HepG2 (cell line): ENCODE measurements around the gene CORO1C. TPM values are rescaled to one million over a fixed set of nuclear protein-coding genes. Genes with fewer than 3 reads are reported as not detected.
A peak's percentile ranks its signal among the peaks of the same experiment; 100 is the strongest.

Source experiments
- ATAC-seq: fragments of 200-7000 bp; cut with Tn5 transposase; 3 replicates; pipeline ENCODE4 v1.9.1; 2020; ENCODE audit warnings: mild to moderate bottlenecking, moderate library complexity
- BruUV-seq: library from RNA; stranded (reverse); fragments of 400-500 nt; replicated peaks from 2 replicates; lab custom pipeline; 2021; lab: Mats Ljungman, UMichigan
- CTCF ChIA-PET: fragments of 300-600 bp; formaldehyde crosslinking; extraction: SDS; loops from one replicate; lab custom pipeline; 2021; ENCODE audit warnings: low total read pairs, inconsistent platforms, low intra/inter-chr PET ratio; lab: Yijun Ruan, JAX
- POLR2A ChIA-PET: fragments of 350-600 bp; sonication (Branson Sonifier 250); formaldehyde crosslinking; loops from one replicate; lab custom pipeline; 2020; ENCODE audit warnings: antibody characterized with exemption, inconsistent platforms; lab: Yijun Ruan, JAX
- DNase-seq: peaks from one replicate; pipeline ENCODE4 v3.0.0-alpha.2; 2015; ENCODE audit warnings: low spot score
- FAIRE-seq: peaks from 3 replicates; lab custom pipeline; 2011; peaks lifted over from hg19 to GRCh38; lab: Jason Lieb, UNC
- H2AFZ ChIP-seq: one replicate; pipeline ENCODE4 v1.6.1; 2011; ENCODE audit warnings: low read length, inconsistent platforms
- H3K27ac ChIP-seq: fragments of 300-600 bp; 3 replicates; pipeline ENCODE4 v1.8.0; 2011; ENCODE audit warnings: mixed run types, mild to moderate bottlenecking, mixed read lengths, low read length, inconsistent platforms; ENCODE audit not compliant: insufficient read depth; ENCODE audit errors: extremely low read length
- H3K27me3 ChIP-seq, 2 experiments: fragments of 200-600 bp in 1 of 2; 2 replicates in 1 of 2; 3 replicates in 1 of 2; pipeline versions ENCODE4 v1.6.0 to v1.8.0; 2011; ENCODE audit warnings: low read length in 2 of 2, mild to moderate bottlenecking in 2 of 2, moderate library complexity in 2 of 2, inconsistent platforms in 1 of 2; ENCODE audit not compliant: insufficient read depth in 2 of 2, control insufficient read depth in 1 of 2
- H3K36me3 ChIP-seq, 2 experiments: fragments of 200-600 bp in 1 of 2; replicated peaks in 1 of 2; 2 replicates in 1 of 2; 3 replicates in 1 of 2; pipeline versions ENCODE4 v1.5.1 to v1.8.0; 2011; ENCODE audit warnings: low read length in 2 of 2, inconsistent platforms in 1 of 2; ENCODE audit not compliant: insufficient read depth in 2 of 2, control insufficient read depth in 1 of 2
- H3K4me1 ChIP-seq: 2 replicates; pipeline ENCODE4 v1.5.1; 2012; ENCODE audit warnings: low read length, inconsistent platforms; ENCODE audit not compliant: insufficient read depth
- H3K4me2 ChIP-seq: 2 replicates; pipeline ENCODE4 v1.6.0; 2011; ENCODE audit warnings: low read depth, low read length, inconsistent platforms
- H3K4me3 ChIP-seq, 3 experiments: fragments of 200-600 bp in 1 of 3; sonication (generic), shearing (Covaris generic) in 1 of 3; replicated peaks in 1 of 3; 2 replicates each; pipeline ENCODE4 v1.5.1; 2011 to 2016; ENCODE audit warnings: low read length in 3 of 3, inconsistent platforms in 2 of 3, low read depth in 2 of 3, mild to moderate bottlenecking in 2 of 3, control low read depth in 1 of 3, mixed read lengths in 1 of 3; ENCODE audit not compliant: insufficient read depth in 1 of 3
- H3K79me2 ChIP-seq: one replicate; pipeline ENCODE4 v1.6.1; 2011; ENCODE audit warnings: low read length, inconsistent platforms; ENCODE audit not compliant: insufficient read depth
- H3K9ac ChIP-seq: 2 replicates; pipeline ENCODE4 v1.6.0; 2011; ENCODE audit warnings: mild to moderate bottlenecking, low read depth, low read length, inconsistent platforms; ENCODE audit not compliant: insufficient read depth
- H3K9me3 ChIP-seq: 2 replicates; pipeline ENCODE4 v1.5.1; 2012; ENCODE audit warnings: mild to moderate bottlenecking, low read length
- H4K20me1 ChIP-seq: 2 replicates; pipeline ENCODE4 v1.6.0; 2011; ENCODE audit warnings: inconsistent platforms, mild to moderate bottlenecking, low read length, moderate library complexity; ENCODE audit not compliant: insufficient read depth
- ELF1 ChIP-seq: sonication (generic); formaldehyde crosslinking; IDR thresholded peaks from 2 replicates; pipeline ENCODE4 v1.4.0; 2020; ENCODE audit warnings: missing genetic modification reagents
- ISX ChIP-seq: sonication (generic); formaldehyde crosslinking; conservative IDR thresholded peaks from 2 replicates; pipeline ENCODE4 v1.5.0; 2020; ENCODE audit warnings: missing genetic modification reagents
- MED1 ChIP-seq: sonication (generic); formaldehyde crosslinking; IDR thresholded peaks from 2 replicates; pipeline ENCODE4 v1.4.0; 2020; ENCODE audit warnings: missing genetic modification reagents
- NR0B2 ChIP-seq: sonication (generic); formaldehyde crosslinking; IDR thresholded peaks from 2 replicates; pipeline ENCODE4 v1.4.0; 2020; ENCODE audit warnings: mild to moderate bottlenecking, missing genetic modification reagents
- PITX1 ChIP-seq: sonication (generic); formaldehyde crosslinking; IDR thresholded peaks from 2 replicates; pipeline ENCODE4 v1.5.1; 2020; ENCODE audit warnings: mild to moderate bottlenecking, missing genetic modification reagents
- POGK ChIP-seq: sonication (generic); formaldehyde crosslinking; conservative IDR thresholded peaks from 2 replicates; pipeline ENCODE4 v1.8.0; 2022; ENCODE audit warnings: mild to moderate bottlenecking, moderate library complexity, missing genetic modification reagents
- PREB ChIP-seq: sonication (generic); formaldehyde crosslinking; IDR thresholded peaks from 2 replicates; pipeline ENCODE4 v1.4.0; 2020; ENCODE audit warnings: missing genetic modification reagents
- RBAK ChIP-seq: sonication (generic); formaldehyde crosslinking; IDR thresholded peaks from 2 replicates; pipeline ENCODE4 v1.5.1; 2020; ENCODE audit warnings: mild to moderate bottlenecking, missing genetic modification reagents
- UBTF ChIP-seq: sonication (generic); formaldehyde crosslinking; IDR thresholded peaks from 2 replicates; pipeline ENCODE4 v1.4.0; 2020; ENCODE audit warnings: mild to moderate bottlenecking, missing genetic modification reagents
- ZNF276 ChIP-seq: sonication (generic); formaldehyde crosslinking; IDR thresholded peaks from 2 replicates; pipeline ENCODE4 v1.4.0; 2020; ENCODE audit warnings: mild to moderate bottlenecking, low read depth, missing genetic modification reagents
- ZNF773 ChIP-seq: sonication (generic); formaldehyde crosslinking; IDR thresholded peaks from 2 replicates; pipeline ENCODE4 v1.4.0; 2020; ENCODE audit warnings: missing genetic modification reagents, borderline replicate concordance
- ZNF816 ChIP-seq: sonication (generic); formaldehyde crosslinking; IDR thresholded peaks from 2 replicates; pipeline ENCODE4 v1.8.0; 2022; ENCODE audit warnings: missing genetic modification reagents, mild to moderate bottlenecking, borderline replicate concordance
- WGBS: methylation state at CpG from one replicate; pipeline ENCODE4 v1.1.6; 2017; ENCODE audit warnings: low lambda C conversion rate; 5-methylcytosine and 5-hydroxymethylcytosine counted together
- in situ Hi-C: cut with HindIII; loops from 2 replicates; pipeline ENCODE4 v1.10.0; 2017; ENCODE audit warnings: low pct_unique_long_range_greater_than_20kb; ENCODE audit not compliant: extremely low pct_ligation_motif_present
- intact Hi-C: fragments of 100-400 bp; cut with micrococcal nuclease; formaldehyde crosslinking; loops from one replicate; pipeline ENCODE4 v1.10.0; 2022; ENCODE audit not compliant: unreplicated experiment
- polyA plus RNA-seq, 8 experiments: library from polyadenylated mRNA; depleted of rRNA in 3 of 8; stranded (reverse) in 7 of 8; unstranded in 1 of 8; fragments of >200 nt; fragmentation: Illumina TruSeq in 4 of 8; extraction: Trizol in 4 of 8; gene quantifications; 2 replicates each; pipeline versions ENCODE4 v1.2.1 to v1.2.3, GENCODE V29; 2011 to 2016; ENCODE audit warnings: low read depth in 4 of 8, missing spikeins in 1 of 8, mixed read lengths in 1 of 8; ENCODE audit not compliant: insufficient read depth in 1 of 8
- total RNA-seq, 5 experiments: library from RNA; depleted of rRNA; stranded (reverse); fragments of >200 nt; fragmentation: Illumina TruSeq; extraction: Trizol; gene quantifications; 2 replicates each; pipeline ENCODE4 v1.2.3, GENCODE V29; 2016; ENCODE audit warnings: low read depth in 1 of 5

CORO1C gene
- total and polyA plus RNA-seq, 2 of the 13 experiments (the other 11 are each of a cell fraction or from before 2014, with no cell fraction given), result 73.7 to 131 TPM

- Histone ChIP-seq H2AFZ (no peak overlapping the region), H3K4me2 (no peak overlapping the region), H3K4me3 (no peak overlapping the region), H3K79me2 (peaks cover 29% of the 10 kb centered on the region), H3K9me3 (no peaks in the 10 kb centered on the region), H3K27me3 (no peaks in the 10 kb centered on the region), H3K27ac (peak overlapping the region; percentile 73), H3K4me1 (peaks cover 58% of the 10 kb centered on the region), H3K9ac (no peak overlapping the region), H4K20me1 (0 out of 2 replicates have a peak, but pooled peaks cover 11% of the 10 kb centered on the region), H3K36me3 (peaks cover 12 to 28% of the 10 kb centered on the region in 2 experiments; a peak in 4 of 5 replicates)
- POLR2A ChIA-PET, result interaction anchor here (2.0 kb wide), 1 partner anchor 28 kb away, joined by 11 read pairs; no protein-coding TSS in a partner anchor
- TF ChIP-seq PITX1 (no peak), ELF1 (no peak), ISX (CRISPR knock-in tag) (no peak), UBTF (CRISPR knock-in tag) (no peak), ZNF816 (CRISPR knock-in tag) (no peak), MED1 (CRISPR knock-in tag) (no peak), ZNF773 (no peak), RBAK (CRISPR knock-in tag) (no peak), PREB (CRISPR knock-in tag) (no peak), NR0B2 (CRISPR knock-in tag) (no peak), POGK (CRISPR knock-in tag) (no peak), ZNF276 (CRISPR knock-in tag) (no peak)
- CTCF ChIA-PET, result interaction anchor here (3.4 kb wide), 1 partner anchor 140 kb away, joined by 53 read pairs; no protein-coding TSS in a partner anchor
- no TSS peak for BruUV-seq
- in situ Hi-C loops, result loop anchor here (5.0 kb wide), 1 partner anchor 139 kb away; no protein-coding TSS in a partner anchor
- ATAC-seq, result no peak
- intact Hi-C loops, result loop anchor here (1.0 to 10.0 kb wide), 4 partner anchors 27 to 431 kb away; partner anchors contain the start of genes ALKBH2 and UNG
- FAIRE-seq, result no peak
- over 99% methylated on average over 4 of the region's 4 CpGs for WGBS
- DNase-seq, result no peak
These were observed 67.8 kb downstream of the CORO1C start for GRCh38 chr12:108663324-108664015.
